Measurements from ENCODE around the gene CDC14B.

- TF ChIP-seq EZH2 (IDR thresholded peaks at IDR 0.05; ENCODE audit: borderline replicate concordance, insufficient read depth, low read depth, low read length, poor library complexity, severe bottlenecking) (no peak), CTCF (IDR thresholded peaks at IDR 0.05) (no peak)
These were observed 99.9 kb downstream of the CDC14B start for GRCh38 chr9:96519787-96520186.

Data from B cell (primary cell).